K562 (cell line): ENCODE measurements around the gene HTR3B. TPM values are rescaled to one million over a fixed set of nuclear protein-coding genes. Genes with fewer than 3 reads are reported as not detected.

Source experiments
- ATAC-seq: fragments of 200-7000 bp; cut with Tn5 transposase; 3 replicates; pipeline ENCODE4 v1.9.1; 2020; ENCODE audit warnings: moderate library complexity
- BruUV-seq: library from RNA; stranded (reverse); fragments of 400-500 nt; replicated peaks from 2 replicates; lab custom pipeline; 2021; lab: Mats Ljungman, UMichigan
- CTCF ChIA-PET: fragments of 300-600 bp; formaldehyde crosslinking; extraction: SDS; loops from one replicate; lab custom pipeline; 2021; ENCODE audit warnings: low intra/inter-chr PET ratio; lab: Yijun Ruan, JAX
- POLR2A ChIA-PET: fragments of 300-600, 350-650 bp; sonication (Branson Sonifier 250); formaldehyde crosslinking; extraction: SDS; loops from one replicate; lab custom pipeline; 2021; ENCODE audit warnings: antibody characterized with exemption, inconsistent platforms; lab: Yijun Ruan, JAX
- DNase-seq, 4 experiments: peaks; one replicate each; pipeline versions ENCODE4 v3.0.0 to v3.0.0-alpha.2; 2011 to 2018; ENCODE audit warnings: low spot score in 3 of 4, mixed read lengths in 3 of 4; ENCODE audit errors: extremely low read depth in 1 of 4
- FAIRE-seq: peaks from 2 replicates; lab custom pipeline; 2011; peaks lifted over from hg19 to GRCh38; lab: Jason Lieb, UNC
- H2AFZ ChIP-seq: 2 replicates; pipeline ENCODE4 v1.6.0; 2011; ENCODE audit warnings: low read depth, low read length, control low read depth, inconsistent platforms
- H3K27ac ChIP-seq: fragments of 200-600 bp; 3 replicates; pipeline ENCODE4 v1.8.0; 2011; ENCODE audit warnings: low read depth, mild to moderate bottlenecking, control low read depth, inconsistent platforms, low read length, moderate library complexity, mixed read lengths; ENCODE audit errors: extremely low read depth
- H3K27me3 ChIP-seq, 2 experiments: fragments of 300-600 bp in 1 of 2; 2 replicates in 1 of 2; 3 replicates in 1 of 2; pipeline versions ENCODE4 v1.6.0 to v1.8.0; 2011; ENCODE audit warnings: inconsistent platforms in 2 of 2, low read length in 2 of 2, mild to moderate bottlenecking in 1 of 2, mixed read lengths in 1 of 2, moderate library complexity in 1 of 2; ENCODE audit not compliant: control insufficient read depth in 2 of 2, insufficient read depth in 2 of 2
- H3K36me3 ChIP-seq: fragments of 300-600 bp; 3 replicates; pipeline ENCODE4 v1.8.0; 2011; ENCODE audit warnings: mild to moderate bottlenecking, low read length, inconsistent platforms; ENCODE audit not compliant: control insufficient read depth, insufficient read depth
- H3K4me1 ChIP-seq, 2 experiments: fragments of 200-600 bp in 1 of 2; replicated peaks in 1 of 2; 2 replicates in 1 of 2; 3 replicates in 1 of 2; pipeline versions ENCODE4 v1.5.1 to v1.8.0; 2011; ENCODE audit warnings: inconsistent platforms in 2 of 2, low read length in 2 of 2, mild to moderate bottlenecking in 1 of 2, mixed read lengths in 1 of 2, moderate library complexity in 1 of 2; ENCODE audit not compliant: control insufficient read depth in 2 of 2, insufficient read depth in 2 of 2
- H3K4me2 ChIP-seq: 2 replicates; pipeline ENCODE4 v1.6.1; 2011; ENCODE audit warnings: low read length, control low read depth, inconsistent platforms, mixed read lengths; ENCODE audit not compliant: insufficient read depth
- H3K4me3 ChIP-seq: fragments of 200-600 bp; sonication (generic), shearing (Covaris generic); 2 replicates; pipeline ENCODE4 v1.5.1; 2016; ENCODE audit warnings: control low read depth, inconsistent platforms
- H3K79me2 ChIP-seq: fragments of 200-600 bp; 3 replicates; pipeline ENCODE4 v1.8.0; 2011; ENCODE audit warnings: low read length, inconsistent platforms; ENCODE audit not compliant: control insufficient read depth, insufficient read depth
- H3K9ac ChIP-seq, 2 experiments: 2 replicates each; pipeline versions ENCODE4 v1.6.0 to v1.6.1; 2011; ENCODE audit warnings: low read depth in 2 of 2, low read length in 2 of 2, control low read depth in 1 of 2, inconsistent platforms in 1 of 2, mild to moderate bottlenecking in 1 of 2, mixed read lengths in 1 of 2; ENCODE audit not compliant: insufficient read depth in 1 of 2
- H3K9me1 ChIP-seq: one replicate; pipeline ENCODE4 v1.6.0; 2011; ENCODE audit warnings: inconsistent platforms, mild to moderate bottlenecking, low read length, moderate library complexity; ENCODE audit not compliant: control insufficient read depth, insufficient read depth
- H3K9me3 ChIP-seq: replicated peaks from 2 replicates; pipeline ENCODE4 v1.5.1; 2011; ENCODE audit warnings: low read depth, low read length, inconsistent platforms; ENCODE audit not compliant: control insufficient read depth, insufficient read depth
- H4K20me1 ChIP-seq: replicated peaks from 2 replicates; pipeline ENCODE4 v1.6.1; 2011; ENCODE audit warnings: low read length, inconsistent platforms, mixed read lengths; ENCODE audit not compliant: control insufficient read depth, insufficient read depth
- ASH1L ChIP-seq: fragments of 450-650 bp; IDR thresholded peaks from 2 replicates; pipeline ENCODE4 v1.6.1; 2018; ENCODE audit warnings: borderline replicate concordance, mild to moderate bottlenecking, low read depth; ENCODE audit not compliant: partially characterized antibody
- ATF3 ChIP-seq, 2 experiments: fragments of 450-650 bp in 1 of 2; sonication (generic) in 1 of 2; formaldehyde crosslinking in 1 of 2; IDR thresholded peaks in 1 of 2; conservative IDR thresholded peaks in 1 of 2; 2 replicates each; pipeline versions ENCODE4 v1.6.1 to v1.8.1; 2016 to 2023; ENCODE audit warnings: mild to moderate bottlenecking in 2 of 2, moderate library complexity in 2 of 2, inconsistent platforms in 1 of 2, missing genetic modification reagents in 1 of 2
- BCOR ChIP-seq: fragments of 450-650 bp; IDR thresholded peaks from 2 replicates; pipeline ENCODE4 v1.6.1; 2016
- CTBP1 ChIP-seq: fragments of 450-650 bp; IDR thresholded peaks from 2 replicates; pipeline ENCODE4 v1.6.1; 2016; ENCODE audit warnings: borderline replicate concordance
- DACH1 ChIP-seq: fragments of 450-650 bp; IDR thresholded peaks from 2 replicates; pipeline ENCODE4 v1.6.1; 2018; ENCODE audit not compliant: partially characterized antibody
- KDM1A ChIP-seq, 2 experiments: fragments of 450-650 bp; IDR thresholded peaks; 2 replicates each; pipeline ENCODE4 v1.6.1; 2016; ENCODE audit warnings: mild to moderate bottlenecking in 2 of 2
- NFIX ChIP-seq: fragments of 250-450 bp; sonication (Bioruptor Pico); IDR thresholded peaks from 2 replicates; pipeline ENCODE4 v1.4.0; 2020; ENCODE audit warnings: low read depth, mild to moderate bottlenecking, moderate library complexity
- POLR2H ChIP-seq: IDR thresholded peaks from 2 replicates; pipeline ENCODE4 v1.6.1; 2016; ENCODE audit warnings: missing genetic modification characterization, low read depth, mild to moderate bottlenecking, control low read depth, missing compliant biosample characterization, moderate library complexity
- PTTG1 ChIP-seq: fragments of 450-650 bp; IDR thresholded peaks from 2 replicates; pipeline ENCODE4 v1.6.1; 2016; ENCODE audit warnings: low read depth, mild to moderate bottlenecking, missing genetic modification characterization, missing compliant biosample characterization
- RBBP5 ChIP-seq: fragments of 200-600 bp; sonication (generic); IDR thresholded peaks from 2 replicates; pipeline ENCODE4 v1.6.1; 2012; ENCODE audit warnings: borderline replicate concordance, mild to moderate bottlenecking, low read length, control low read depth, inconsistent platforms; ENCODE audit not compliant: insufficient read depth, poor library complexity, severe bottlenecking
- RBM39 ChIP-seq: fragments of 200-400 bp; formaldehyde crosslinking; optimal IDR thresholded peaks from 2 replicates; pipeline ENCODE3; 2018; ENCODE audit warnings: low read depth, low read length
- STAT5B ChIP-seq: fragments of 250-450 bp; sonication (Bioruptor Pico); IDR thresholded peaks from 2 replicates; pipeline ENCODE4 v1.8.0; 2021; ENCODE audit warnings: mild to moderate bottlenecking, inconsistent platforms
- TCF7L2 ChIP-seq: fragments of 150-350 bp; IDR thresholded peaks from 2 replicates; pipeline ENCODE4 v1.6.1; 2016; ENCODE audit warnings: low read depth, mild to moderate bottlenecking, low read length, moderate library complexity
- TGIF2 ChIP-seq: sonication (generic); formaldehyde crosslinking; IDR thresholded peaks from 2 replicates; pipeline ENCODE4 v1.8.1; 2022; ENCODE audit warnings: mild to moderate bottlenecking, missing genetic modification reagents, moderate library complexity
- ZNF140 ChIP-seq: fragments of 250-450 bp; sonication (Bioruptor Pico); IDR thresholded peaks from 2 replicates; pipeline ENCODE4 v1.8.0; 2021; ENCODE audit warnings: moderate library complexity, mild to moderate bottlenecking, inconsistent platforms
- ZNF253 ChIP-seq: fragments of 250-450 bp; sonication (Bioruptor Pico); conservative IDR thresholded peaks from 2 replicates; pipeline ENCODE4 v1.6.1; 2021; ENCODE audit warnings: mild to moderate bottlenecking
- ZNF311 ChIP-seq: fragments of 250-450 bp; sonication (Bioruptor Pico); IDR thresholded peaks from 2 replicates; pipeline ENCODE4 v1.4.0; 2020; ENCODE audit warnings: mild to moderate bottlenecking, moderate library complexity
- ZNF707 ChIP-seq: fragments of 250-450 bp; sonication (Bioruptor Pico); conservative IDR thresholded peaks from 2 replicates; pipeline ENCODE4 v1.8.0; 2022; ENCODE audit warnings: inconsistent platforms, mild to moderate bottlenecking, moderate library complexity
- WGBS: fragments of 100-300 bp; shearing (Covaris generic); methylation state at CpG from one replicate; pipeline ENCODE4 v1.1.6; 2016; ENCODE audit warnings: low coverage, mixed read lengths; ENCODE audit not compliant: insufficient coverage; ENCODE audit errors: missing lambda C conversion rate; 5-methylcytosine and 5-hydroxymethylcytosine counted together
- in situ Hi-C: fragments of 300-500 bp; cut with MboI; formaldehyde crosslinking; loops from 4 replicates; pipeline ENCODE4 v1.15.0; 2018; ENCODE audit warnings: inconsistent platforms, mixed read lengths
- intact Hi-C: fragments of 100-400 bp; cut with micrococcal nuclease; formaldehyde crosslinking; loops from 2 replicates; pipeline ENCODE4 v1.14.2; 2022
- polyA plus RNA-seq, 8 experiments: library from polyadenylated mRNA; depleted of rRNA in 4 of 8; stranded (reverse) in 5 of 8; unstranded in 3 of 8; fragments of >200 nt; fragmentation: Nextera tagmentation in 2 of 8; fragmentation: Illumina TruSeq in 1 of 8; extraction: Ambion mirVana in 2 of 8; extraction: Trizol in 1 of 8; gene quantifications; 2 replicates each; pipeline versions ENCODE4 v1.2.1 to v1.2.3, GENCODE V29; 2011 to 2014; ENCODE audit warnings: inconsistent platforms in 1 of 8, missing spikeins in 1 of 8
- total RNA-seq, 7 experiments: library from RNA; depleted of rRNA in 6 of 7; stranded (reverse); fragments of >200 nt in 6 of 7; fragmentation: Illumina TruSeq in 2 of 7; extraction: Trizol in 2 of 7; gene quantifications; 2 replicates each; pipeline versions ENCODE4 v1.2.1 to v1.2.3, GENCODE V29; 2011 to 2021; ENCODE audit warnings: low replicate concordance in 1 of 7

HTR3B gene
- total and polyA plus RNA-seq, 9 of the 15 experiments (the other 6 are each of a cell fraction or from before 2014, with no cell fraction given): not detected

GRCh38 chr11:113992459-113993110, 88.0 kb downstream of the HTR3B start:
- Histone ChIP-seq H4K20me1 (peaks cover 17% of the 10 kb centered on the region; the same call in 1 of the 2 replicates), H3K4me2 (no peak overlapping the region), H2AFZ (no peak overlapping the region), H3K9me3 (no peaks in the 10 kb centered on the region), H3K9ac (no peak overlapping the region), H3K36me3 (no peaks in the 10 kb centered on the region), H3K4me1 (no peaks in the 10 kb centered on the region), H3K79me2 (no peaks in the 10 kb centered on the region), H3K27me3 (peaks cover 0 to 13% of the 10 kb centered on the region in 2 experiments; a peak in 2 of 5 replicates), H3K4me3 (no peak overlapping the region), H3K9me1 (no peaks in the 10 kb centered on the region), H3K27ac (no peak overlapping the region)
- intact Hi-C loops (loop anchor here (5.0 to 10.0 kb wide), 3 partner anchors 95 to 770 kb away; no protein-coding TSS in a partner anchor), in situ Hi-C loops (no loop called here)
- no peak for TF ChIP-seq ASH1L
- TF ChIP-seq BCOR: no peak
- no peak for TF ChIP-seq TCF7L2
- no peak for TF ChIP-seq NFIX (CRISPR knock-in tag)
- no peak for TF ChIP-seq KDM1A (IDR thresholded peaks at IDR 0.05)
- TF ChIP-seq PTTG1 (tag): no peak
- TF ChIP-seq POLR2H (tag): no peak
- no peak for TF ChIP-seq ATF3 (IDR thresholded peaks at IDR 0.05)
- TF ChIP-seq ATF3 (CRISPR knock-in tag; conservative IDR thresholded peaks at IDR 0.05): no peak
- no peak for TF ChIP-seq ZNF707 (CRISPR knock-in tag)
- TF ChIP-seq STAT5B: no peak
- no peak for TF ChIP-seq CTBP1
- TF ChIP-seq TGIF2: no peak
- no peak for TF ChIP-seq ZNF140 (CRISPR knock-in tag)
- no peak for TF ChIP-seq ZNF253 (CRISPR knock-in tag)
- TF ChIP-seq RBM39: no peak
- no peak for TF ChIP-seq ZNF311 (CRISPR knock-in tag)
- no peak for TF ChIP-seq DACH1
- no peak for TF ChIP-seq RBBP5
- WGBS: 0% methylated on average over 6 of the region's 7 CpGs
- POLR2A ChIA-PET: interaction anchor here (0.6 kb wide), 1 partner anchor 523 kb away, joined by 3 read pairs; no protein-coding TSS in a partner anchor
- CTCF ChIA-PET: no interaction called here
- FAIRE-seq (no peak), ATAC-seq (no peak), DNase-seq (no peak)
- no TSS peak for BruUV-seq
